ENCODE data around the gene GALNT12. TPM values are rescaled to one million over a fixed set of nuclear protein-coding genes. Genes with fewer than 3 reads are reported as not detected.

GALNT12 gene
- total RNA-seq, 1 donor from 2014 or later = 0.55 TPM

DNA sequence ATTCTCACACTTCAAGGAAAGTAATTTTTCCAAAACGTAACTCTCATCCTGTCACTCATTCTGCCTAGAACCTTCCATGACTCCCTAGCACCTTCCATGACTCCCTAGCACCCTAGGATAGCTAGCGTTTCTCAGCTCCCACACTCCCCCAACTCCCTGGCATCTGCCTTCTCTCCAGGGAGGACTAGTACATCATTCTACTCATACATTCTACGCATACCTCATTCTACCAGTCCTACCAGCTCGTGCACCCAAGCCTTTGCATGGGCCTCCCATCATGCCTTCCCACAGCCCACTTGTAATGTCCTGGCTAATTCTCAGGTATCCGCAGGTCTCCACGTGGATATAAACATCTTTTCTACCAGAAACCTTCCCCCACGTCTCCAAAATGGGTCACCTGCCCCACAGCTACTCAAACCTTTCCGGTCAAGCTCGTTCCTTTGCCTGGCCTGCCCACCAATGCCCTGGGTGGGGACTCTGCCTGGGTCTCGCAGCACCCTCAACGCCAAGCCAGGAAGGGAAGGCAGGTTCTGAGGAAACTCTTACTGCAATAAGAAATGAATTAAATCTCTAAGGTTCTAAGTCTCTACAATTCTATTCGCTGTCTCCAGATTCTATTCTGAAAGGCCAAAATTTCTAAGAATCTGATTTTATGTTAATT is 12.0 kb upstream of the GALNT12 start:
- intact Hi-C loops (cut with micrococcal nuclease) = no loop called here
- Histone ChIP-seq H3K27ac (replicated peaks) (no peak overlapping the region), H3K4me1 (peaks cover 34% of the 10 kb centered on the region), H3K27me3 (ENCODE audit: low read depth) (no peaks in the 10 kb centered on the region), H3K36me3 (no peaks in the 10 kb centered on the region), H3K4me3 (peak overlapping the region; percentile 78), H3K9me3 (replicated peaks) (peaks cover 10% of the 10 kb centered on the region)
- TF ChIP-seq, protein P1, sequence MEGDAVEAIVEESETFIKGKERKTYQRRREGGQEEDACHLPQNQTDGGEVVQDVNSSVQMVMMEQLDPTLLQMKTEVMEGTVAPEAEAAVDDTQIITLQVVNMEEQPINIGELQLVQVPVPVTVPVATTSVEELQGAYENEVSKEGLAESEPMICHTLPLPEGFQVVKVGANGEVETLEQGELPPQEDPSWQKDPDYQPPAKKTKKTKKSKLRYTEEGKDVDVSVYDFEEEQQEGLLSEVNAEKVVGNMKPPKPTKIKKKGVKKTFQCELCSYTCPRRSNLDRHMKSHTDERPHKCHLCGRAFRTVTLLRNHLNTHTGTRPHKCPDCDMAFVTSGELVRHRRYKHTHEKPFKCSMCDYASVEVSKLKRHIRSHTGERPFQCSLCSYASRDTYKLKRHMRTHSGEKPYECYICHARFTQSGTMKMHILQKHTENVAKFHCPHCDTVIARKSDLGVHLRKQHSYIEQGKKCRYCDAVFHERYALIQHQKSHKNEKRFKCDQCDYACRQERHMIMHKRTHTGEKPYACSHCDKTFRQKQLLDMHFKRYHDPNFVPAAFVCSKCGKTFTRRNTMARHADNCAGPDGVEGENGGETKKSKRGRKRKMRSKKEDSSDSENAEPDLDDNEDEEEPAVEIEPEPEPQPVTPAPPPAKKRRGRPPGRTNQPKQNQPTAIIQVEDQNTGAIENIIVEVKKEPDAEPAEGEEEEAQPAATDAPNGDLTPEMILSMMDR (IDR thresholded peaks at IDR 0.05; ENCODE audit: borderline replicate concordance) = no peak
- no peak for DNase-seq

DNA sequence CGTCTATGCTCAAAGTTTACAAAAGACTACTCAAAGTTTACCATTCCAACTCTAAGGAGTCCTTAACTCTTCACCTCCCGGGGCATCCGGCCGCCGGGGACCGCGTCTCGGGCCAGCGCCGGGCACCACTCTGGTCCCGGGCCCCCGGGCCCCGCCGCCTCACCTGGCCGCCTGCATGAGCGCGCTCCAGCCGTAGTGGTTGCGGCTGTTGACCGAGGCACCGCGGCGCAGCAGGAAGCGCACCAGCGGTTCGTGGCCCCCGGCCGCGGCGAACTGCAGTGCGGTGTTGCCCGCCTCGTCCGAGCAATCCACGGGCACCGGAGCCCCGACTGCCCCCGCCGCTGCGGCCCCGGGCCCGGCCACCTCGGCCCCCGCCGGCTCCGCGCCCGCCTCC is 11.5 kb upstream of the GALNT12 start:
- TF ChIP-seq, protein P1 (IDR thresholded peaks at IDR 0.05; ENCODE audit: borderline replicate concordance) = no peak
- peak overlapping the region; percentile 78 for H3K4me3 ChIP-seq
- no peak for DNase-seq
- no peaks in the 10 kb centered on the region for H3K27me3 ChIP-seq (ENCODE audit: low read depth)
- no peaks in the 10 kb centered on the region for H3K36me3 ChIP-seq
- H3K9me3 ChIP-seq (replicated peaks) = peaks cover 10% of the 10 kb centered on the region
- peak overlapping the region; percentile 63 for H3K27ac ChIP-seq (replicated peaks)
- peaks cover 31% of the 10 kb centered on the region for H3K4me1 ChIP-seq
- intact Hi-C loops (cut with micrococcal nuclease) = no loop called here

DNA sequence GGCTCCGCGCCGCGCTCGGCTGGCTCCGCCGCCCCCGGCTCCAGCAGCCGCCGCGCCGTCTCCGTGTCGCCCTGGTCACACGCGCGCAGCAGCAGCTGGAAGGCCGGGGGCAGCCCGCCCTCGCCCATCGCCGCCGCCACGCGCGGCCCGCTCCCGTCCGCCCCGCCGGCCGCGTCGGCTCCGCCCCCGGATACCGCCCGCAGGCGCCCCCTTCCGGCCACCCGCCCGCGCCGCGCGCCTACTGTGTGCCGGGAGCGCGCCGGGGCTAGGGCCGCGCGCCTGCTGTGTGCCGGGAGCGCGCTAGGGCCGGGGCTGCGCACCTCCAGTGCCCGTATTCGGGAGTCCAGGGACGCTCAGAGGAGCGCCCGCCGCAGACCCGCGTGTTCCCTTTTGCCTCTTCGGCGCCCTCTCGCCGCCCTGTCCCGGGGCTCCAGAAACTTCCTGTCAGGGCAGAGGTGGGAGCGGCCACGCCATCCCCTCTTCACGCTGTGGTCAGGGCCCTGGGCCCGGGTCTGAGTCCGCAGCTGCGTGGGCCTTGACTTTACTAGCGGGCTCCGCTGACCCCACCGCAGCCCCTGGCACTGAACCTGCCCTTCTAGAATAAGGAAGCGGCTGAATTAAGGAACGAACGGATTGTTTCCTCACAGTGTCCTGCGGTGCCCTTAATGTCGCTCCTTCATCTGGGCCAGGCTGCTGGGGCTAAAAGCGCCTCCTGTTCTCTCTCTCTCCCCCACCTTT is 10.9 kb upstream of the GALNT12 start, which contains the start of gene ANKS6:
ANKS6 (minus strand) TSS at position 192 of the 738 bp plus-strand sequence; CDS start at position 128, 64 bp downstream.
- TF ChIP-seq, protein P1 (IDR thresholded peaks at IDR 0.05; ENCODE audit: borderline replicate concordance) = peak; percentile 63
- no peaks in the 10 kb centered on the region for H3K27me3 ChIP-seq (ENCODE audit: low read depth)
- peak within 1 kb of the TSS; percentile 73 for H3K27ac ChIP-seq (replicated peaks)
- peaks cover 10% of the 10 kb centered on the region for H3K9me3 ChIP-seq (replicated peaks)
- peak within 1 kb of the TSS; percentile 78 for H3K4me3 ChIP-seq
- H3K36me3 ChIP-seq = no peaks in the 10 kb centered on the region
- peak; percentile 81 for DNase-seq
- intact Hi-C loops (cut with micrococcal nuclease) = no loop called here
- peaks cover 25% of the 10 kb centered on the region for H3K4me1 ChIP-seq

DNA sequence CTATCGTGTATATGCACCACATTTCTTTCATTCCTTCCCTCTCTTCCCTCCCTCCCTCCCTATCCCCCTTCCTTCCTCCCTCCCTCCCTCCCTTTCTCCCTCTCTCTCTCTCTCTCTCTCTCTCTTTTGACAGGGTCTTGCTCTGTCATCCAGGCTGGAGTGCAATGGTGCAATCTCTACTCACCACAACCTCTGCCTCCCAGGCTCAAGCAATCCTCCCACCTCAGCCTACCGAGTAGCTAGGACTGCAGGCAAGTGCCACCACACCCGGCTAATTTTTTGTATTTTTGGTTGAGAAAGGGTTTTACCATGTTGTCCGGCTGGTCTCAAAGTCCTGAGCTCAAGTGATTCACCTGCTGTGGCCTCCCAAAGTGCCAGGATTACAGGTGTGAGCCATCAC is 10.0 kb upstream of the GALNT12 start:
- Histone ChIP-seq H3K27ac (replicated peaks) (no peak overlapping the region), H3K4me3 (no peak overlapping the region), H3K4me1 (peaks cover 19% of the 10 kb centered on the region), H3K27me3 (ENCODE audit: low read depth) (peaks cover 2% of the 10 kb centered on the region), H3K36me3 (no peaks in the 10 kb centered on the region), H3K9me3 (replicated peaks) (peaks cover 10% of the 10 kb centered on the region)
- intact Hi-C loops (cut with micrococcal nuclease) = no loop called here
- TF ChIP-seq, protein P1 (IDR thresholded peaks at IDR 0.05; ENCODE audit: borderline replicate concordance) = no peak
- DNase-seq = no peak

DNA sequence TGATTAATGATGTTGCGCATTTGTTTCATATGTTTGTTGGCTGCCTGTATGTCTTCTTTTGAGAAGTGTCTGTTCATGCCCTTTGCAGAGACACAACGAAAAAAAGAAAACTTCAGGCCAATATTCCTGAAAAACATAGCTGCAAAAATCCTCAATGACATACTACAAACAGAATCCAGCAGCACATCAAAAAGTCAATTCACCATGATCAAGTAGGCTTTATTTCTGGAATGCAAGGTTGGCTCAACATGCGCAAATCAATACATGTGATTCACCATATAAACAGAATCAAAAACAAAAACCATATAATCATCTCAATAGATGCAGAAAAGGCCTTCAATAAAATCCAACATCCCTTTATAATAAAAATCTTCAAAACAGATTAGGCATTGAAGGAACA is 9.2 kb upstream of the GALNT12 start:
- no peak for DNase-seq
- TF ChIP-seq, protein P1 (IDR thresholded peaks at IDR 0.05; ENCODE audit: borderline replicate concordance) = no peak
- Histone ChIP-seq H3K27me3 (ENCODE audit: low read depth) (peaks cover 10% of the 10 kb centered on the region), H3K4me1 (peaks cover 19% of the 10 kb centered on the region), H3K27ac (replicated peaks) (no peak overlapping the region), H3K4me3 (no peak overlapping the region), H3K36me3 (no peaks in the 10 kb centered on the region), H3K9me3 (replicated peaks) (peaks cover 10% of the 10 kb centered on the region)
- intact Hi-C loops (cut with micrococcal nuclease) = no loop called here
